HepG2 (cell line): Measurements from ENCODE around the gene PNO1. TPM values are rescaled to one million over a fixed set of nuclear protein-coding genes. Genes with fewer than 3 reads are reported as not detected.

Source experiments
- ATAC-seq: fragments of 200-7000 bp; cut with Tn5 transposase; 3 replicates; pipeline ENCODE4 v1.9.1; 2020; ENCODE audit warnings: mild to moderate bottlenecking, moderate library complexity
- BruUV-seq: library from RNA; stranded (reverse); fragments of 400-500 nt; replicated peaks from 2 replicates; lab custom pipeline; 2021; lab: Mats Ljungman, UMichigan
- CTCF ChIA-PET: fragments of 300-600 bp; formaldehyde crosslinking; extraction: SDS; loops from one replicate; lab custom pipeline; 2021; ENCODE audit warnings: low total read pairs, inconsistent platforms, low intra/inter-chr PET ratio; lab: Yijun Ruan, JAX
- POLR2A ChIA-PET: fragments of 350-600 bp; sonication (Branson Sonifier 250); formaldehyde crosslinking; loops from one replicate; lab custom pipeline; 2020; ENCODE audit warnings: antibody characterized with exemption, inconsistent platforms; lab: Yijun Ruan, JAX
- DNase-seq: peaks from one replicate; pipeline ENCODE4 v3.0.0-alpha.2; 2015; ENCODE audit warnings: low spot score
- FAIRE-seq: peaks from 3 replicates; lab custom pipeline; 2011; peaks lifted over from hg19 to GRCh38; lab: Jason Lieb, UNC
- H2AFZ ChIP-seq: one replicate; pipeline ENCODE4 v1.6.1; 2011; ENCODE audit warnings: low read length, inconsistent platforms
- H3K27ac ChIP-seq: fragments of 300-600 bp; 3 replicates; pipeline ENCODE4 v1.8.0; 2011; ENCODE audit warnings: mixed run types, mild to moderate bottlenecking, mixed read lengths, low read length, inconsistent platforms; ENCODE audit not compliant: insufficient read depth; ENCODE audit errors: extremely low read length
- H3K27me3 ChIP-seq, 2 experiments: fragments of 200-600 bp in 1 of 2; 2 replicates in 1 of 2; 3 replicates in 1 of 2; pipeline versions ENCODE4 v1.6.0 to v1.8.0; 2011; ENCODE audit warnings: low read length in 2 of 2, mild to moderate bottlenecking in 2 of 2, moderate library complexity in 2 of 2, inconsistent platforms in 1 of 2; ENCODE audit not compliant: insufficient read depth in 2 of 2, control insufficient read depth in 1 of 2
- H3K36me3 ChIP-seq, 2 experiments: fragments of 200-600 bp in 1 of 2; replicated peaks in 1 of 2; 2 replicates in 1 of 2; 3 replicates in 1 of 2; pipeline versions ENCODE4 v1.5.1 to v1.8.0; 2011; ENCODE audit warnings: low read length in 2 of 2, inconsistent platforms in 1 of 2; ENCODE audit not compliant: insufficient read depth in 2 of 2, control insufficient read depth in 1 of 2
- H3K4me1 ChIP-seq: 2 replicates; pipeline ENCODE4 v1.5.1; 2012; ENCODE audit warnings: low read length, inconsistent platforms; ENCODE audit not compliant: insufficient read depth
- H3K4me2 ChIP-seq: 2 replicates; pipeline ENCODE4 v1.6.0; 2011; ENCODE audit warnings: low read depth, low read length, inconsistent platforms
- H3K4me3 ChIP-seq, 3 experiments: fragments of 200-600 bp in 1 of 3; sonication (generic), shearing (Covaris generic) in 1 of 3; replicated peaks in 1 of 3; 2 replicates each; pipeline ENCODE4 v1.5.1; 2011 to 2016; ENCODE audit warnings: low read length in 3 of 3, inconsistent platforms in 2 of 3, low read depth in 2 of 3, mild to moderate bottlenecking in 2 of 3, control low read depth in 1 of 3, mixed read lengths in 1 of 3; ENCODE audit not compliant: insufficient read depth in 1 of 3
- H3K79me2 ChIP-seq: one replicate; pipeline ENCODE4 v1.6.1; 2011; ENCODE audit warnings: low read length, inconsistent platforms; ENCODE audit not compliant: insufficient read depth
- H3K9ac ChIP-seq: 2 replicates; pipeline ENCODE4 v1.6.0; 2011; ENCODE audit warnings: mild to moderate bottlenecking, low read depth, low read length, inconsistent platforms; ENCODE audit not compliant: insufficient read depth
- H3K9me3 ChIP-seq: 2 replicates; pipeline ENCODE4 v1.5.1; 2012; ENCODE audit warnings: mild to moderate bottlenecking, low read length
- H4K20me1 ChIP-seq: 2 replicates; pipeline ENCODE4 v1.6.0; 2011; ENCODE audit warnings: inconsistent platforms, mild to moderate bottlenecking, low read length, moderate library complexity; ENCODE audit not compliant: insufficient read depth
- DPF2 ChIP-seq: sonication (generic); formaldehyde crosslinking; IDR thresholded peaks from 2 replicates; pipeline ENCODE4 v1.4.0; 2020; ENCODE audit warnings: mild to moderate bottlenecking, low read depth, missing genetic modification reagents, borderline replicate concordance
- HOXA5 ChIP-seq: sonication (generic); formaldehyde crosslinking; IDR thresholded peaks from 2 replicates; pipeline ENCODE4 v1.4.0; 2020; ENCODE audit warnings: missing genetic modification reagents
- MAFK ChIP-seq, 2 experiments: IDR thresholded peaks in 1 of 2; conservative IDR thresholded peaks in 1 of 2; 2 replicates each; pipeline ENCODE4 v1.6.1; 2011; ENCODE audit warnings: improper control_type of control experiment in 2 of 2, low read length in 2 of 2
- PHF21A ChIP-seq: sonication (generic); formaldehyde crosslinking; IDR thresholded peaks from 2 replicates; pipeline ENCODE4 v1.5.0; 2020; ENCODE audit warnings: mild to moderate bottlenecking, missing genetic modification reagents
- RAD21 ChIP-seq: fragments of 450-650 bp; formaldehyde crosslinking; IDR thresholded peaks from 2 replicates; pipeline ENCODE4 v1.5.0; 2020; ENCODE audit warnings: mild to moderate bottlenecking
- RFXAP ChIP-seq: sonication (generic); formaldehyde crosslinking; IDR thresholded peaks from 2 replicates; pipeline ENCODE4 v1.4.0; 2020; ENCODE audit warnings: missing genetic modification reagents, borderline replicate concordance
- ZFP1 ChIP-seq: IDR thresholded peaks from 2 replicates; pipeline ENCODE4 v1.6.1; 2016
- ZNF530 ChIP-seq: sonication (generic); formaldehyde crosslinking; IDR thresholded peaks from 2 replicates; pipeline ENCODE4 v1.5.0; 2020; ENCODE audit warnings: low read depth, mild to moderate bottlenecking, missing genetic modification reagents
- ZNF670 ChIP-seq: sonication (generic); formaldehyde crosslinking; IDR thresholded peaks from 2 replicates; pipeline ENCODE4 v1.8.0; 2022; ENCODE audit warnings: mild to moderate bottlenecking, missing genetic modification reagents, borderline replicate concordance
- WGBS: methylation state at CpG from one replicate; pipeline ENCODE4 v1.1.6; 2017; ENCODE audit warnings: low lambda C conversion rate; 5-methylcytosine and 5-hydroxymethylcytosine counted together
- in situ Hi-C: cut with HindIII; loops from 2 replicates; pipeline ENCODE4 v1.10.0; 2017; ENCODE audit warnings: low pct_unique_long_range_greater_than_20kb; ENCODE audit not compliant: extremely low pct_ligation_motif_present
- intact Hi-C: fragments of 100-400 bp; cut with micrococcal nuclease; formaldehyde crosslinking; loops from one replicate; pipeline ENCODE4 v1.10.0; 2022; ENCODE audit not compliant: unreplicated experiment
- polyA plus RNA-seq, 8 experiments: library from polyadenylated mRNA; depleted of rRNA in 3 of 8; stranded (reverse) in 7 of 8; unstranded in 1 of 8; fragments of >200 nt; fragmentation: Illumina TruSeq in 4 of 8; extraction: Trizol in 4 of 8; gene quantifications; 2 replicates each; pipeline versions ENCODE4 v1.2.1 to v1.2.3, GENCODE V29; 2011 to 2016; ENCODE audit warnings: low read depth in 4 of 8, missing spikeins in 1 of 8, mixed read lengths in 1 of 8; ENCODE audit not compliant: insufficient read depth in 1 of 8
- total RNA-seq, 5 experiments: library from RNA; depleted of rRNA; stranded (reverse); fragments of >200 nt; fragmentation: Illumina TruSeq; extraction: Trizol; gene quantifications; 2 replicates each; pipeline ENCODE4 v1.2.3, GENCODE V29; 2016; ENCODE audit warnings: low read depth in 1 of 5
- TF ChIP-seq, protein P1 (sequence below): sonication (generic); formaldehyde crosslinking; IDR thresholded peaks from 2 replicates; pipeline ENCODE4 v1.8.0; 2022; ENCODE audit warnings: missing genetic modification reagents, low read depth, mild to moderate bottlenecking, borderline replicate concordance

PNO1 gene
- total and polyA plus RNA-seq, 2 of the 13 experiments (the other 11 are each of a cell fraction or from before 2014, with no cell fraction given) = 12.8 to 48.5 TPM

DNA sequence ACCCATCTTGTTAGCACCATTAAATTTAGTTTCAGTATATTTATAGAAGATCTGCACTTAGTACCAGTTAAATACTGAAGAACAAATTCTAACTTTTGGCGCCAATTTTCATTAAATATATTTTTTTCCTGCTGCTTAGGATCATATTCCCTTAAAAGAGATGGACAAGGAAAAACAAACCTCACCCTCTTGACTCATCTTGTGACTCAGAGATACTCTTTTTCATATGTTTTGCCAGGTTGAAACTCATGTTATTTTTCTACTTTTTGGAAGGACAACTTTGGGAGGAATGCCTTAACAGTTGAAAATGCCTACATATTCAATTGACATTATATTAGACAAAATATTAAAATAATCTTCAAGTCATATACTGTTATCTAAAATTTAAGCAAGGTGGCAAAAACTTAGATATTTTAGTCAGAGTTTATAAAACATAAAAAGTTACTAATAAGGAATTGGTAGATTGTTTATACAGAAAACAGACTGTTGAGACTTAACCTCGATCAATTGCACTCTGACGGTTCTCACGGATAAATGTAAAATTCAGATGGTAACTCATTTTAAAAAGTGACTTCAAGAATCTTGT, 36.2 kb downstream of the PNO1 start:
- Histone ChIP-seq H2AFZ (no peak overlapping the region), H3K9me3 (no peaks in the 10 kb centered on the region), H3K9ac (no peak overlapping the region), H3K4me3 (no peak overlapping the region), H4K20me1 (peaks cover 25% of the 10 kb centered on the region), H3K27ac (no peak overlapping the region), H3K4me2 (no peak overlapping the region), H3K4me1 (peaks cover 31% of the 10 kb centered on the region), H3K79me2 (peaks cover 77% of the 10 kb centered on the region), H3K27me3 (no peaks in the 10 kb centered on the region), H3K36me3 (no peaks in the 10 kb centered on the region)
- DNase-seq (no peak), ATAC-seq (no peak), FAIRE-seq (no peak)
- in situ Hi-C loops (no loop called here), intact Hi-C loops (loop anchor here (10.0 kb wide), 1 partner anchor 91 kb away; no protein-coding TSS in a partner anchor)
- no peak for TF ChIP-seq DPF2 (CRISPR knock-in tag)
- TF ChIP-seq ZNF670 = no peak
- TF ChIP-seq, protein P1, sequence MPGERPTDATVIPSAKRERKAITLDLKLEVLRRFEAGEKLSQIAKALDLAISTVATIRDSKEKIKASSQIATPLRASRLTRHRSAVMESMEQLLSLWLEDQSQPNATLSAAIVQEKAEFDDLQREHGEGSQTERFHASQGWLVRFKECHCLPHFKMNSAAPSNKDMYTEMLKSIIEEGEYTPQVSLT (CRISPR knock-in tag) = no peak
- no peak for TF ChIP-seq RFXAP
- TF ChIP-seq PHF21A (CRISPR knock-in tag) = no peak
- 0 out of 4 replicates have a peak, but pooled peaks of 1 of the 2 experiments have one; percentile 6 for TF ChIP-seq MAFK (conservative IDR thresholded peaks at IDR 0.05 in 1 of 2, IDR thresholded peaks at IDR 0.05 in 1 of 2; ENCODE audit: low read length in 2 of 2)
- no peak for TF ChIP-seq ZFP1 (CRISPR knock-in tag)
- TF ChIP-seq ZNF530 (CRISPR knock-in tag) = no peak
- POLR2A ChIA-PET = no interaction called here
- CTCF ChIA-PET = no interaction called here
- no TSS peak for BruUV-seq
- WGBS = 95% methylated on average over 4 of the region's 4 CpGs

DNA sequence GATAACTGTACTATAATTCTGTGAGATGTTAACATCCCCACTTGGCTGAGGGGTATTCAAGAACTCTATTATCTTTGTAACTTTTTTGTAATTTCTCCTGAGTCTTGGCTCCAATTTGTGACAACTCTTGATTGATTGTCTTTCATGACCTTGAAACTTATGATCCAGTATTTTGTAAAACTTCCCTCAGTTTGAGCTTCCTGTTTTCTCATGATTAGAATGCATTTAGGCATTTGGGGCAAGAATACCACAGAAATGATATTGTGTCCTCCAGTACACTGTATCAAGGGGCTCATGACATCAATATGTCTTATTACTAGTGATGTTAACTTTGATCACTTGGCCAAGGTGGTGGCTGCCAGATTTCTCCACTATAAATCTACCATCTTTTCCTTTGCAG, 37.4 kb downstream of the PNO1 start:
- no TSS peak for BruUV-seq
- no peak for FAIRE-seq
- no peaks in the 10 kb centered on the region for H3K27me3 ChIP-seq
- TF ChIP-seq HOXA5 (CRISPR knock-in tag) (0 out of 2 replicates have a peak, but pooled peaks have one; percentile 23), RAD21 (CRISPR knock-in tag) (no peak)
- peaks cover 81% of the 10 kb centered on the region for H3K79me2 ChIP-seq
- no peak for DNase-seq
- ChIA-PET POLR2A (no interaction called here), CTCF (interaction anchor here (1.3 kb wide), 1 partner anchor 56 kb away, joined by 9 read pairs; no protein-coding TSS in a partner anchor)
- in situ Hi-C loops = no loop called here
- peaks cover 31% of the 10 kb centered on the region for H3K4me1 ChIP-seq
- H3K9me3 ChIP-seq = no peaks in the 10 kb centered on the region
- intact Hi-C loops = loop anchor here (5.0 to 10.0 kb wide), 2 partner anchors 38 to 90 kb away; partner anchors contain the start of gene PNO1
- H2AFZ ChIP-seq = no peak overlapping the region
- no peak for ATAC-seq
- no peaks in the 10 kb centered on the region for H3K36me3 ChIP-seq
- no peak overlapping the region for H3K4me3 ChIP-seq
- no peak overlapping the region for H3K27ac ChIP-seq
- H3K9ac ChIP-seq = no peak overlapping the region
- peaks cover 25% of the 10 kb centered on the region for H4K20me1 ChIP-seq
- no peak overlapping the region for H3K4me2 ChIP-seq
